ENCODE data around the gene CYRIA.

DNA sequence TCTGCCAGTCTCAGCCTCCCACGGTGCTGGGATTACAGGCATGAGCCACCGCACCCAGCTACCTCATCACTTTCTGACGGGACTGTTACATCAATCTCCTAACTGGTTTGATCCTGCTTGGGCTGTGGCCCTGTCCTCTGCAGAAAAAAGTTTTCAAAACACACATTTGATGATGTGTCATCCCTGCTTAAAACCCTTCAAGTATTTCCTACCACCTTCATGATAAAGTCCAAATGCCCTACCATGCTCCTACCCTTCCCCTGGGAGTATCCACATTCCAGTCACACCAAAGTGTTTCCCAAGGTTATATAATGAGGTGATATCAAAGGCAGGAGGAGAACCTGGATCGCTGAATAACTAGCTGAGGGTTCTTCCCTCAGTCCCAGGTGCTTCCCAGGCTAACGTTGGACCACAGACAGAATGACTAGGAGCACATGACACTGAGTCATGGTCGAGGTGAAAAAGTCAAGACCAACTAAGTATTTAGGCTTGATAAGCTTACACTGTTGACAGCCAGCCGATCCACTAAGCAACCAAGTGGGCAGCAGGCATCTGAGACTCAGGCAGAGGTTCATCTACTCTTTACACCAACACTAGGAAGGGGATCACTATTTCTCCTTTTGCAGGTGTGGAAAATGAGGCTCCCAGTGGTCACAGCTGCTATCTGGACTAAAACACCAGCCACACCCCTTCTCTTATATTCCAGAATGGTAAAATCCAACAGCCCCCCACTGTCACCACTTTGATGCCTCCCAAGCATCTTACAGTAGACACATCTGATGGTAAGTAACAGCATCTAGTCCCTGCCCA lies 31.8 kb downstream of the CYRIA start:
- no peak for TF ChIP-seq GATA2 (IDR thresholded peaks at IDR 0.05; ENCODE audit: low read depth, low read length)
- TF ChIP-seq GATA3 (IDR thresholded peaks at IDR 0.05; ENCODE audit: low read depth, low read length), result no peak

All from SH-SY5Y (cell line).